DMS79 treated with DMSO at 0.1 percent for 48 hours (cell line): ENCODE data around the gene ITIH5.

Experiments
- DNase-seq: peaks from one replicate; lab custom pipeline; 2025; lab: John Stamatoyannopoulos, UW

Gene ITIH5

DNA sequence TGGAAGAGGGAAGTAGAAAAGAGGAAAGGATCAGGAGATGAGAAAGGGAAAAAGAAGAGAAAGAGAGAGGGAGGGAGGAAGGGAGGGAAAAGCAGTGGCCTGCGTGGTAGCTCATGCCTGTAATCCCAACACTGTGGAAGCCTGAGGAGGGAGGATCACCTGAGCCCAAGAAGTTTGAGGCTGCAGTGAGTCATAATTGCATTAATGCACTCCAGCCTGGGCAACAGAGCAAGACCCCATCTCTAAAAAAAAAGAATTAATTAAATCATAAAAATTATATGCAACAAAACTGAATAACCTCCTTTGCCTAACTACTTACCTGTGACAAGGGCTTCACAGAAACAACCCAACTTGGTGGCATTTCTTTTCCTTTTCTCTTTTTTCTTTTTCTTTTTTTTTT is 148.1 kb downstream of the ITIH5 start:
- no peak for DNase-seq

DNA sequence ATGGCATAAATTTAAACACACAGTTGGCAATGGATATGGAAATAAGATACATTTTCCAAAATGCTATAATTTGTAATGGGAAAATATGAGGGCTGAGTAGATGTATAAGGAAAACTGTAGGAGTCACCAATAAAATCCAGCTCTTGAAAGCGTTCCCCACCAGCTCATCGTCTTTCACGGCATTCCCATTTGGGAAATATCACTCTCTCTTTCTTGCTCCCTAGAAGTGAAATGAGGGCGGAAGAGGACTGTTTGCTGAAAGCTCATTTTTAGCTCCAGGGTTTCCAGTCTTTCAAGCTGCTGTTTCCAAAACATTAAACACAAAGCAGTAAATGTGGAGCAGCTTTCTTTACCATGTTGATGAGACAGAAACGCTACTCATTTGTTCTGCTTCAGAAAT is 151.3 kb downstream of the ITIH5 start:
- no peak for DNase-seq

DNA sequence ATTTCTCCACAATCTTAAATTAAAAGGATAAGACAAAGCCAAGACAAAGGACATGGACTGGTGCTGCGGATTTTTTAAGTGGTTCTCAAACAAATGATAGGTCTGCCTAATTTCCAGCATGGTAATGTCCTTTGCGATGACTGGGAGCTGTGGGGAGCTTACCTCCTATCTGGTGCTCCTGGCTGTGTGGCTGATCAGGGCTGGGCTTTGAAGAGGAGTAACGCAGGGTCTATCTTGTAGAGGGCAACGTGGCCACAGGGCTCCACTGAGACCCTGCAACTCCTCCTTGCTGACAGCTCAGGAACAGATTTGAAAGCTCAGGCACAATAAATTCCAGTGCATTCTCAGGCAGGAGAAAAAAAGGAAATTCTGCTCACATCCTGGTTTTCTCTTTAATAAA is 152.8 kb downstream of the ITIH5 start:
- DNase-seq = no peak

DNA sequence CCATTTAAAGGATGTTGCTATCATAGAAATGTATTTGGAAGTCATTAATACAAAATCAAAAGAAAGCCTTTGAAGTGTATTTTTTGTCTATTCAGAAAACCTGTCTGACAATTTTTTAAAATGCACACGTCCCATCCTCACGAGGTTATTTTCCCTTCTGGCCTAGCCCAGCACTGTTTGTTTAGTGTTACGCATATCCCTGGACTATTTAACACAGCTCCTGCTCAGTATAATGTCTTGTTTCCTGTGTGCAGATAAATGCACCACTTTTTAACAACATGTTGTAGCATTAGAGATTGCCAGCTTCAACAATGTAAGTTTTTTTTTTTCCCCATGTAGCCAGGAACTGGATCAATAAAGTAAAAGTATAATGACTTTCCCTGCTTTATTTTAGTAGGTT is 153.3 kb downstream of the ITIH5 start:
- DNase-seq = no peak

DNA sequence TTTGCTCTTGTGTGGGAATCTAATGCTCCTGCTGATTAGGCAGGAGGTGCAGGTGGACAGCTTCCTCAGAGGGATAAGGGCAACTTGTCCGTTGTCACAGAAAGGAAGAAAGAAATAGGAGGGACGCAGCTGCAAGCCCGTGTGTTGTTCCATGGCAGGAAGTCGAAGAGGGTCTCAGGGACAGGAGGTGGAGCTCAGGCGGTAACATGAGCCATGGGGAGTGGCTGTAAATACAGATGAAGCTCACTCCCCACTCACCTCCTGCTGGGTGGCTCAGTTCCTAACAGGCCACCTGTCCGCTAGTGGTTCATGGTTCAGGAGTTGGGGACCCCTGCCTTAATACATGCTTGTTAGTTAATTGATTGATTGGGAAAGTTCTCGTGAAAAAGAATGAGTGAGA is 154.3 kb downstream of the ITIH5 start:
- DNase-seq = no peak

DNA sequence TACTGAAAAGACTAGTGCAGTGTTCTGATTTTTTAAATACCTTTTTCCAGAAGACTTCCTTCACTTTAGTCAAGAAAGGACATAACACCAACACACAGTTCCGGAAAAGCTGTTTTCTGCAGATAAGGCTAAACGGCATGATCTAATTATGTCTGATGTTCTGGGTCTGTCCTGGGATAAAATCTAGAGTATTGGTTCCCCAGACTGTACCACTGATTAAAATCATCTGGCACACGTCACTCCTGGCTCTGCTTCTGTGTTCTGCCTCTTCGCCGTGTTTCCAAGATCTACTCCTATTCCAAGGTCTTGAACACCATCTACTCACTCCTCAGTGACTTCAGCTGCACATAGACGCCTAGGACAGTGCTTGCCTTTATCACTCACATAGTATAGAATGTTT is 155.2 kb downstream of the ITIH5 start:
- no peak for DNase-seq
